Measurements from ENCODE around the gene COL18A1. TPM values are rescaled to one million over a fixed set of nuclear protein-coding genes. Genes with fewer than 3 reads are reported as not detected.

COL18A1 gene
- total and polyA plus RNA-seq, 4 donors = 44.9 to 308 (median 232) TPM

GRCh38 chr21:45482899-45483821 is 78.2 kb downstream of the COL18A1 start:
- Histone ChIP-seq H3K36me3 (ENCODE audit: control insufficient read depth in 4 of 4, insufficient read depth in 3 of 4, low read depth in 1 of 4, low read length in 3 of 4) (peaks cover 14 to 83% (median 39%) of the 10 kb centered on the region in 4 donors), H3K9ac (ENCODE audit: low read depth in 1 of 2, low read length in 2 of 2) (peak overlapping the region in 1 of 2 donors; percentile 10), H3K9me3 (ENCODE audit: control insufficient read depth in 4 of 4, low read length in 3 of 4) (no peaks in the 10 kb centered on the region), H3K27me3 (ENCODE audit: control insufficient read depth in 4 of 4, insufficient read depth in 4 of 4, low read length in 3 of 4) (no peaks in the 10 kb centered on the region), H3K4me1 (ENCODE audit: control insufficient read depth in 4 of 4, insufficient read depth in 4 of 4, low read length in 3 of 4) (peaks cover 0 to 5% (median 0%) of the 10 kb centered on the region in 4 donors), H3K4me3 (ENCODE audit: low read depth in 1 of 3, low read length in 3 of 3) (no peak overlapping the region), H3K27ac (ENCODE audit: low read depth in 1 of 2, low read length in 2 of 2) (peak overlapping the region; percentile 55 to 61)
- TF ChIP-seq GABPA (IDR thresholded peaks at IDR 0.05 in 1 of 2, conservative IDR thresholded peaks at IDR 0.05 in 1 of 2) (no peak), ZBTB33 (IDR thresholded peaks at IDR 0.05) (no peak), YY1 (IDR thresholded peaks at IDR 0.05) (no peak), MAX (IDR thresholded peaks at IDR 0.05) (no peak), REST (IDR thresholded peaks at IDR 0.05) (no peak), HNF4A (conservative IDR thresholded peaks at IDR 0.05) (no peak), HNF4G (IDR thresholded peaks at IDR 0.05) (no peak), ATF3 (IDR thresholded peaks at IDR 0.05) (no peak), FOXA1 (IDR thresholded peaks at IDR 0.05) (no peak), FOXA2 (IDR thresholded peaks at IDR 0.05) (no peak), EGR1 (IDR thresholded peaks at IDR 0.05; ENCODE audit: low read depth in 2 of 2) (no peak), RXRA (IDR thresholded peaks at IDR 0.05) (no peak), SP1 (IDR thresholded peaks at IDR 0.05) (no peak)
- no peak for DNase-seq (ENCODE audit: low spot score)
- WGBS = 68% methylated on average over 40 of the region's 40 CpGs

- H3K36me3 ChIP-seq (ENCODE audit: control insufficient read depth in 4 of 4, insufficient read depth in 3 of 4, low read depth in 1 of 4, low read length in 3 of 4) = peaks cover 18 to 86% (median 38%) of the 10 kb centered on the region in 4 donors
- no peak overlapping the region for H3K27ac ChIP-seq (ENCODE audit: low read depth in 1 of 2, low read length in 2 of 2)
- 89% methylated on average over 6 of the region's 6 CpGs for WGBS
- no peak overlapping the region for H3K9ac ChIP-seq (ENCODE audit: low read depth in 1 of 2, low read length in 2 of 2)
- H3K4me1 ChIP-seq (ENCODE audit: control insufficient read depth in 4 of 4, insufficient read depth in 4 of 4, low read length in 3 of 4) = peaks cover 0 to 5% (median 0%) of the 10 kb centered on the region in 4 donors
- H3K9me3 ChIP-seq (ENCODE audit: control insufficient read depth in 4 of 4, low read length in 3 of 4) = no peaks in the 10 kb centered on the region
- no peak for DNase-seq (ENCODE audit: low spot score)
- H3K27me3 ChIP-seq (ENCODE audit: control insufficient read depth in 4 of 4, insufficient read depth in 4 of 4, low read length in 3 of 4) = no peaks in the 10 kb centered on the region
- TF ChIP-seq REST (IDR thresholded peaks at IDR 0.05) = no peak
- TF ChIP-seq HNF4A (conservative IDR thresholded peaks at IDR 0.05) = no peak
- no peak for TF ChIP-seq SP1 (IDR thresholded peaks at IDR 0.05)
- TF ChIP-seq HNF4G (IDR thresholded peaks at IDR 0.05) = no peak
- no peak for TF ChIP-seq MAX (IDR thresholded peaks at IDR 0.05)
- H3K4me3 ChIP-seq (ENCODE audit: low read depth in 1 of 3, low read length in 3 of 3) = no peak overlapping the region
These were observed 79.4 kb downstream of the COL18A1 start for GRCh38 chr21:45484318-45484717.

Measured in liver (tissue), 9 donors.